ENCODE data around the gene ERVW-1. TPM values are rescaled to one million over a fixed set of nuclear protein-coding genes. Genes with fewer than 3 reads are reported as not detected.
"Not testable (repeated sequence)": the region's sequence is repeated elsewhere in the genome, so short reads cannot be mapped to it uniquely, and the experiment has no call there.

Gene ERVW-1
- total RNA-seq, 1 donor from 2014 or later: not detected

DNA sequence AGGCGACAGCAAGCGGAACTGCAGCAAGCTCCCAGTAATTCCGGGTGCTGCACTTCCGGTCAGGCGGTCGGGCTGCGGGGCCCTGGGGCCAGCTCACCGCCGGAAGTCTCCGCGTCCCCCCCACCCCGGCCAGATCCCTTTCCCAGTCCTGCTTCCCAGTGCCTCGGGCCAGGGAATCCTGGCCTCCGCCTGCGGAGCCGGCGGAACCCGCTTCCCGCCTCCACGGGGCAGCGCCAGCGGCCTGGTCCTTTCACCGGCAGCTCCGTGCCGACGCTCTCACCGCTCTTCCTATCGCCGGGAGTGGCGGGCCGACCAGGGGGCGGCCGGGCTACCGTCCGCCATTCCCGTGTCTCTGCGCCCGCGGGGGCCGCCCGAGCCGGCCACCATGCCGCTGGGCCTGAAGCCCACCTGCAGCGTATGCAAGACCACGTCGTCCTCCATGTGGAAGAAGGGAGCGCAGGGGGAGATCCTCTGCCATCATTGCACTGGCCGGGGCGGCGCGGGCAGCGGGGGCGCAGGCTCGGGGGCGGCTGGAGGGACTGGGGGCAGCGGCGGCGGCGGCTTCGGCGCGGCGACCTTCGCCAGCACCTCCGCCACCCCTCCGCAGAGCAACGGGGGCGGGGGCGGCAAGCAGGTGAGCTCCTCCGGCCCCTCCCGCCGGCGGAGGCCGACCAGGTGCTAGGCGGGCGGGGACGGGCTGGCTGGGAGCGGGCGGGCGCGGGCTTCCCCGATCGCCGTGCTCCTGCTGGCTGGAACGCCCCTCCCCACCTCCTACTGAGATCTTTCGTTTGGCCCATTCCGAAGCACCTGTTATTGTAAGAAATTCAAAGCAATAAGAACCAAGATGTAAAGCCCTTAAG lies 30.2 kb downstream of the ERVW-1 start, which contains the start of gene GATAD1:
Gene GATAD1 (plus strand): TSS at position 138 of the 860 bp plus-strand sequence. CDS start 248 bp downstream, at position 386.
- H3K27ac Mint-ChIP-seq: no peak within 1 kb of the TSS
- Histone ChIP-seq H3K4me3 (peak within 1 kb of the TSS; percentile 76), H3K9me3 (ENCODE audit: low read depth) (no peaks in the 10 kb centered on the region), H4K20me1 (ENCODE audit: low read depth) (peaks cover 29% of the 10 kb centered on the region), H3F3A (ENCODE audit: low read depth) (no peaks in the 10 kb centered on the region), H3K9ac (peak within 1 kb of the TSS; percentile 61), H3K4me1 (peaks cover 6% of the 10 kb centered on the region), H2AFZ (replicated peaks) (peak within 1 kb of the TSS; percentile 92), H3K27ac (peak within 1 kb of the TSS; percentile 64), H3K36me3 (peaks cover 21% of the 10 kb centered on the region), H3K27me3 (no peaks in the 10 kb centered on the region), H3K79me2 (ENCODE audit: low read depth) (peaks cover 45% of the 10 kb centered on the region), H3K4me2 (peak within 1 kb of the TSS; percentile 83)
- H3K4me3 Mint-ChIP-seq: peak within 1 kb of the TSS; percentile 92
- H3K9me3 Mint-ChIP-seq: peaks cover 3% of the 10 kb centered on the region
- TF ChIP-seq EZH2 (IDR thresholded peaks at IDR 0.05): no peak
- no peak for TF ChIP-seq EZH2phosphoT487 (IDR thresholded peaks at IDR 0.05)
- TF ChIP-seq, protein P1, sequence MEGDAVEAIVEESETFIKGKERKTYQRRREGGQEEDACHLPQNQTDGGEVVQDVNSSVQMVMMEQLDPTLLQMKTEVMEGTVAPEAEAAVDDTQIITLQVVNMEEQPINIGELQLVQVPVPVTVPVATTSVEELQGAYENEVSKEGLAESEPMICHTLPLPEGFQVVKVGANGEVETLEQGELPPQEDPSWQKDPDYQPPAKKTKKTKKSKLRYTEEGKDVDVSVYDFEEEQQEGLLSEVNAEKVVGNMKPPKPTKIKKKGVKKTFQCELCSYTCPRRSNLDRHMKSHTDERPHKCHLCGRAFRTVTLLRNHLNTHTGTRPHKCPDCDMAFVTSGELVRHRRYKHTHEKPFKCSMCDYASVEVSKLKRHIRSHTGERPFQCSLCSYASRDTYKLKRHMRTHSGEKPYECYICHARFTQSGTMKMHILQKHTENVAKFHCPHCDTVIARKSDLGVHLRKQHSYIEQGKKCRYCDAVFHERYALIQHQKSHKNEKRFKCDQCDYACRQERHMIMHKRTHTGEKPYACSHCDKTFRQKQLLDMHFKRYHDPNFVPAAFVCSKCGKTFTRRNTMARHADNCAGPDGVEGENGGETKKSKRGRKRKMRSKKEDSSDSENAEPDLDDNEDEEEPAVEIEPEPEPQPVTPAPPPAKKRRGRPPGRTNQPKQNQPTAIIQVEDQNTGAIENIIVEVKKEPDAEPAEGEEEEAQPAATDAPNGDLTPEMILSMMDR (IDR thresholded peaks at IDR 0.05): no peak
- peaks cover 13% of the 10 kb centered on the region for H3K4me1 Mint-ChIP-seq
- H3K27me3 Mint-ChIP-seq (ENCODE audit: insufficient read depth, low read depth): no peaks in the 10 kb centered on the region
- peak; percentile 95 for DNase-seq (ENCODE audit: low spot score)
- H3K36me3 Mint-ChIP-seq: peaks cover 10% of the 10 kb centered on the region

GRCh38 chr7:92446869-92447344 lies 30.8 kb downstream of the ERVW-1 start:
- Mint-ChIP-seq H3K4me3 (peak overlapping the region; percentile 86), H3K27ac (no peak overlapping the region), H3K9me3 (peaks cover 5% of the 10 kb centered on the region), H3K36me3 (peaks cover 10% of the 10 kb centered on the region), H3K27me3 (ENCODE audit: insufficient read depth, low read depth) (no peaks in the 10 kb centered on the region), H3K4me1 (peaks cover 13% of the 10 kb centered on the region)
- H3F3A ChIP-seq (ENCODE audit: low read depth): no peaks in the 10 kb centered on the region
- DNase-seq (ENCODE audit: low spot score): no peak
- H3K4me1 ChIP-seq: peaks cover 6% of the 10 kb centered on the region
- no peaks in the 10 kb centered on the region for H3K27me3 ChIP-seq
- H3K27ac ChIP-seq: no peak overlapping the region
- peaks cover 29% of the 10 kb centered on the region for H4K20me1 ChIP-seq (ENCODE audit: low read depth)
- peaks cover 21% of the 10 kb centered on the region for H3K36me3 ChIP-seq
- peak overlapping the region; percentile 76 for H3K4me3 ChIP-seq
- H3K4me2 ChIP-seq: no peak overlapping the region
- TF ChIP-seq, protein P1 (IDR thresholded peaks at IDR 0.05): peak; percentile 88
- TF ChIP-seq EZH2 (IDR thresholded peaks at IDR 0.05): no peak
- peaks cover 44% of the 10 kb centered on the region for H3K79me2 ChIP-seq (ENCODE audit: low read depth)
- H2AFZ ChIP-seq (replicated peaks): peak overlapping the region; percentile 92
- H3K9ac ChIP-seq: no peak overlapping the region
- H3K9me3 ChIP-seq (ENCODE audit: low read depth): no peaks in the 10 kb centered on the region

DNA sequence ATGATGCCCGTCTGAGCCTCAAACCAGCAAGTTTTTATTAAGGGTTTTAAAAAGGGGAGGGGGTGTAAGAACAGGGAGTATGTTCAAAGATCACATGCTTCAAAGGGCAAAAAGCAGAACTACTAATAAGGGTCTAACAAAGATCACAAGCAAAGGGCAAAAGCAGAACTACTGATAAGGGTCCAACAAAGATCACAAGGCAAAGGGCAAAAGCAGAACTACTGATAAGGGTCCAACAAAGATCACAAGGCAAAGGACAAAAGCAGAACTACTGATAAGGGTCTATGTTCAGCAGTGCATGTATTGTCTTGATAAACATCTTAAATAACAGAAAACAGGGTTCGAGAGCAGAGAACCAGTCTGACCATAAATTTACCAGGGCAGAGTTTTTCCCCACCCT lies 35.0 kb downstream of the ERVW-1 start:
- H3K36me3 Mint-ChIP-seq; H3K9me3 ChIP-seq (ENCODE audit: low read depth); H3K9ac ChIP-seq; H3K79me2 ChIP-seq (ENCODE audit: low read depth); H3K36me3 ChIP-seq; H3F3A ChIP-seq (ENCODE audit: low read depth); H3K4me3 ChIP-seq; H2AFZ ChIP-seq (replicated peaks); H3K4me1 Mint-ChIP-seq; H3K4me2 ChIP-seq; H3K9me3 Mint-ChIP-seq; H3K27me3 Mint-ChIP-seq (ENCODE audit: insufficient read depth, low read depth); H4K20me1 ChIP-seq (ENCODE audit: low read depth); H3K27ac ChIP-seq; DNase-seq (ENCODE audit: low spot score); H3K27me3 ChIP-seq; H3K4me3 Mint-ChIP-seq; H3K4me1 ChIP-seq; H3K27ac Mint-ChIP-seq: not testable (repeated sequence)

DNA sequence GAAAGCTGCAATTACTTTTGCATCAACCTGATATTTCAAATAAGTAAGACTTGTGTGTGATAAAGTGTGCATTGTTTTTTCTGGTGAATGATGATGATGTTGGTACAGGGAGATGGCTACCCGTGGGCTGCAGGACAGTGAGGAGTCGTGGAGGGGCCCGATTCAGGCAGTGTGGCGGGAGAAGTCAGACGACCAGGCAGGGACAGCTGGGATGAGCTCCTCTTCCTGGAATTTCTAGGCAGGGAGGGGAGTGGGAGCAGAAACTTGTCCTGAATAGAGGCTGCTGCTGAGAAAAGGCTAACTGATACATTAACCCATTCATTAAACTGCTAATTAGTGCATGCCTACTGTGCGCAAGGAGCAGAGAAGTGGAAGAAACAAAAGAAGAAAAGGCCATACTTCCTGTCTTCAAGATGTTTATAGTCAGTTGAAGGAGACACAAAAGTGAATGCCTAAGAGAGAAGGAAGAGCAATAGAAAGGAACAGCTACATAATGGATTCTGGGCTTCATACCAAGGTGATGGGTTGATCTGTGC lies 39.7 kb downstream of the ERVW-1 start:
- Histone ChIP-seq H3K9ac (no peak overlapping the region), H2AFZ (replicated peaks) (no peak overlapping the region), H3K27ac (no peak overlapping the region), H3K4me1 (peaks cover 6% of the 10 kb centered on the region), H3K4me3 (no peak overlapping the region), H3K4me2 (no peak overlapping the region), H4K20me1 (ENCODE audit: low read depth) (no peaks in the 10 kb centered on the region), H3K9me3 (ENCODE audit: low read depth) (no peaks in the 10 kb centered on the region), H3F3A (ENCODE audit: low read depth) (no peaks in the 10 kb centered on the region), H3K27me3 (no peaks in the 10 kb centered on the region), H3K79me2 (ENCODE audit: low read depth) (no peaks in the 10 kb centered on the region), H3K36me3 (no peaks in the 10 kb centered on the region)
- no peak overlapping the region for H3K27ac Mint-ChIP-seq
- no peak for TF ChIP-seq EZH2 (IDR thresholded peaks at IDR 0.05)
- no peak for TF ChIP-seq EZH2phosphoT487 (IDR thresholded peaks at IDR 0.05)
- TF ChIP-seq, protein P1 (IDR thresholded peaks at IDR 0.05): no peak
- H3K36me3 Mint-ChIP-seq: no peaks in the 10 kb centered on the region
- no peaks in the 10 kb centered on the region for H3K4me1 Mint-ChIP-seq
- H3K9me3 Mint-ChIP-seq: peaks cover 5% of the 10 kb centered on the region
- peaks cover 7% of the 10 kb centered on the region for H3K27me3 Mint-ChIP-seq (ENCODE audit: insufficient read depth, low read depth)
- H3K4me3 Mint-ChIP-seq: no peak overlapping the region
- no peak for DNase-seq (ENCODE audit: low spot score)
